ENCODE results near the gene IWS1. TPM values are rescaled to one million over a fixed set of nuclear protein-coding genes. Genes with fewer than 3 reads are reported as not detected.

The IWS1 gene
- total RNA-seq, 1 experiment from 2014 or later = 46.6 TPM

DNA sequence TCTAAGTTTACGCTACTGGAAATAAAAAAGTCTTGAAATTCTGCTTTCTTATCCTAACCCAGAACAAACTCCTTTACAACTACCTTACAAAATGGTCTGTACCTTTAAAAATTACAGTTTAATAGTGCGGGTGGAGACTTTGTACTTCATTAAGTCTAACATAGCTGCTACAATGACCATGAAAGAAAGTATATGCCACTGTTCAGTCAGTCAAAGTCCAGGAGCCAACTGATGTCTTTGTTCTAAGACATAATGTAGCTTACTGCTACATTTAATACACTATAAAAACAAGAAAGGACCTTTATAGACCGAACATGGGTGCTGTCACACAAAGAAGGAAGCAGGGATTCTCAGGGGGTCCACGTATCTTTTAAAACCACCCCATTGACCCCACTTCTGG is 36.0 kb downstream of the IWS1 start:
- intact Hi-C loops (cut with micrococcal nuclease) = no loop called here
- peaks cover 59 to 60% of the 10 kb centered on the region in 2 experiments for H3K36me3 ChIP-seq (ENCODE audit: control insufficient read depth in 1 of 2, insufficient read depth in 2 of 2, low read length in 2 of 2)
- H2AFZ ChIP-seq (ENCODE audit: low read depth, low read length, poor library complexity, severe bottlenecking) = no peak overlapping the region
- peaks cover 12% of the 10 kb centered on the region; the same call in 1 of the 2 replicates for H3K79me2 ChIP-seq (ENCODE audit: insufficient read depth, low read length)
- RAD21 ChIA-PET (ENCODE audit: low non-redundant PET in 1 of 2, low total read pairs in 2 of 2, uncharacterized antibody in 2 of 2, unreplicated experiment in 2 of 2) = no interaction called here
- no peaks in the 10 kb centered on the region for H4K20me1 ChIP-seq (ENCODE audit: insufficient read depth)
- H3K9me3 ChIP-seq (ENCODE audit: control insufficient read depth in 1 of 2, insufficient read depth in 1 of 2, low read depth in 1 of 2, low read length in 2 of 2) = no peaks in the 10 kb centered on the region
- H3K4me1 ChIP-seq (ENCODE audit: control insufficient read depth in 1 of 2, insufficient read depth in 2 of 2, low read length in 2 of 2) = no peaks in the 10 kb centered on the region
- TF ChIP-seq CBX3 (IDR thresholded peaks at IDR 0.05; ENCODE audit: low read depth) = no peak
- TF ChIP-seq, protein P1, sequence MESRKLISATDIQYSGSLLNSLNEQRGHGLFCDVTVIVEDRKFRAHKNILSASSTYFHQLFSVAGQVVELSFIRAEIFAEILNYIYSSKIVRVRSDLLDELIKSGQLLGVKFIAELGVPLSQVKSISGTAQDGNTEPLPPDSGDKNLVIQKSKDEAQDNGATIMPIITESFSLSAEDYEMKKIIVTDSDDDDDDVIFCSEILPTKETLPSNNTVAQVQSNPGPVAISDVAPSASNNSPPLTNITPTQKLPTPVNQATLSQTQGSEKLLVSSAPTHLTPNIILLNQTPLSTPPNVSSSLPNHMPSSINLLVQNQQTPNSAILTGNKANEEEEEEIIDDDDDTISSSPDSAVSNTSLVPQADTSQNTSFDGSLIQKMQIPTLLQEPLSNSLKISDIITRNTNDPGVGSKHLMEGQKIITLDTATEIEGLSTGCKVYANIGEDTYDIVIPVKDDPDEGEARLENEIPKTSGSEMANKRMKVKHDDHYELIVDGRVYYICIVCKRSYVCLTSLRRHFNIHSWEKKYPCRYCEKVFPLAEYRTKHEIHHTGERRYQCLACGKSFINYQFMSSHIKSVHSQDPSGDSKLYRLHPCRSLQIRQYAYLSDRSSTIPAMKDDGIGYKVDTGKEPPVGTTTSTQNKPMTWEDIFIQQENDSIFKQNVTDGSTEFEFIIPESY (IDR thresholded peaks at IDR 0.05; ENCODE audit: extremely low read depth, insufficient replicate concordance, low read length) = no peak
- no peak for TF ChIP-seq TCF7L2 (IDR thresholded peaks at IDR 0.05; ENCODE audit: borderline replicate concordance, extremely low read depth, insufficient read depth, insufficient read length)
- TF ChIP-seq RAD21 (IDR thresholded peaks at IDR 0.05; ENCODE audit: low read depth) = no peak
- TF ChIP-seq SRF (IDR thresholded peaks at IDR 0.05; ENCODE audit: low read depth) = no peak
- no peak for TF ChIP-seq JUND (IDR thresholded peaks at IDR 0.05)
- no peak for TF ChIP-seq CEBPB (IDR thresholded peaks at IDR 0.05; ENCODE audit: low read depth)
- no peak for TF ChIP-seq ZFX (IDR thresholded peaks at IDR 0.05)
- TF ChIP-seq, protein P2, sequence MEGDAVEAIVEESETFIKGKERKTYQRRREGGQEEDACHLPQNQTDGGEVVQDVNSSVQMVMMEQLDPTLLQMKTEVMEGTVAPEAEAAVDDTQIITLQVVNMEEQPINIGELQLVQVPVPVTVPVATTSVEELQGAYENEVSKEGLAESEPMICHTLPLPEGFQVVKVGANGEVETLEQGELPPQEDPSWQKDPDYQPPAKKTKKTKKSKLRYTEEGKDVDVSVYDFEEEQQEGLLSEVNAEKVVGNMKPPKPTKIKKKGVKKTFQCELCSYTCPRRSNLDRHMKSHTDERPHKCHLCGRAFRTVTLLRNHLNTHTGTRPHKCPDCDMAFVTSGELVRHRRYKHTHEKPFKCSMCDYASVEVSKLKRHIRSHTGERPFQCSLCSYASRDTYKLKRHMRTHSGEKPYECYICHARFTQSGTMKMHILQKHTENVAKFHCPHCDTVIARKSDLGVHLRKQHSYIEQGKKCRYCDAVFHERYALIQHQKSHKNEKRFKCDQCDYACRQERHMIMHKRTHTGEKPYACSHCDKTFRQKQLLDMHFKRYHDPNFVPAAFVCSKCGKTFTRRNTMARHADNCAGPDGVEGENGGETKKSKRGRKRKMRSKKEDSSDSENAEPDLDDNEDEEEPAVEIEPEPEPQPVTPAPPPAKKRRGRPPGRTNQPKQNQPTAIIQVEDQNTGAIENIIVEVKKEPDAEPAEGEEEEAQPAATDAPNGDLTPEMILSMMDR (IDR thresholded peaks at IDR 0.05 in 2 of 3, conservative IDR thresholded peaks at IDR 0.05 in 1 of 3; ENCODE audit: borderline replicate concordance in 1 of 3, insufficient read depth in 1 of 3, low read depth in 2 of 3, low read length in 2 of 3) = no peak
- no peak overlapping the region for H3K9ac ChIP-seq (ENCODE audit: low read length)
- POLR2A ChIA-PET = no interaction called here
- no peak overlapping the region for H3K4me3 ChIP-seq (replicated peaks in 1 of 2; ENCODE audit: low read depth in 1 of 2, low read length in 2 of 2)
- CTCF ChIA-PET = no interaction called here
- H3K27ac ChIP-seq (ENCODE audit: low read depth, low read length) = no peak overlapping the region
- BruUV-seq (replicated peaks) = no TSS peak
- ATAC-seq (no peak), DNase-seq (ENCODE audit: low read depth, low spot score) (no peak)
- H3K9me2 ChIP-seq (ENCODE audit: insufficient read depth) = no peaks in the 10 kb centered on the region
- H3K27me3 ChIP-seq (ENCODE audit: insufficient read depth, low read length) = no peaks in the 10 kb centered on the region
- H3K4me2 ChIP-seq (ENCODE audit: low read length) = no peak overlapping the region

Data from HCT116 (cell line).